Testis (tissue), 2 donors: ENCODE results near the gene CTNS.

ENCODE experiments used
- POLR2A ChIP-seq: fragments of 450-650 bp; IDR thresholded peaks from one replicate; pipeline ENCODE4 v1.6.1; 2017; ENCODE audit warnings: antibody characterized with exemption, mild to moderate bottlenecking, moderate library complexity
- TF ChIP-seq, protein P1 (sequence below), 3 experiments: fragments of 450-650 bp in 2 of 3; fragments of 200-600 bp in 1 of 3; sonication (generic) in 1 of 3; IDR thresholded peaks; one replicate each; pipeline ENCODE4 v1.5.1; 2016 to 2019; ENCODE audit warnings: antibody characterized with exemption in 3 of 3, mild to moderate bottlenecking in 2 of 3, moderate library complexity in 1 of 3

DNA sequence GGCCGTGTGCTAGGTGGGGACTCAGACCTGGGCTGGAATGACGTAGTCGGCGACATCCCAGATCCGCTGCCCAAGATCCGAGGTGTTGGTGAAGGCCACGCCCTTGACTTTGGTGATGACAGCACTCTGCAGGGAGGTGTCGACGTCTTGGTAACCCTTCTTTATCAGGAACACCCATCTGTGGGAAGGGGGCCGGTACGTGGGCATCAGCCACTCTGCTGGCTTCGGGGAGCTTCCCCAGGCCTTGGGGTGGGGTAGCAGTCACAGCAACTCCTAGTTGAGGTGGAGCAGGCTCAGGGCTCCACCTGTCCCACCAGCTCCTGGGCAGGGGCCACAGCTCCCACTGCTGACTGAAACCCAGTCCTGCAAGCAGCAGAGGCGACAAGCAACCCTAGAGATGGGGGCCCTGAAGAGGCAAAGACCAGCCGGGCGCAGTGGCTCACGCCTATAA is 55.1 kb downstream of the CTNS start:
- TF ChIP-seq POLR2A, result no peak
- TF ChIP-seq, protein P1, sequence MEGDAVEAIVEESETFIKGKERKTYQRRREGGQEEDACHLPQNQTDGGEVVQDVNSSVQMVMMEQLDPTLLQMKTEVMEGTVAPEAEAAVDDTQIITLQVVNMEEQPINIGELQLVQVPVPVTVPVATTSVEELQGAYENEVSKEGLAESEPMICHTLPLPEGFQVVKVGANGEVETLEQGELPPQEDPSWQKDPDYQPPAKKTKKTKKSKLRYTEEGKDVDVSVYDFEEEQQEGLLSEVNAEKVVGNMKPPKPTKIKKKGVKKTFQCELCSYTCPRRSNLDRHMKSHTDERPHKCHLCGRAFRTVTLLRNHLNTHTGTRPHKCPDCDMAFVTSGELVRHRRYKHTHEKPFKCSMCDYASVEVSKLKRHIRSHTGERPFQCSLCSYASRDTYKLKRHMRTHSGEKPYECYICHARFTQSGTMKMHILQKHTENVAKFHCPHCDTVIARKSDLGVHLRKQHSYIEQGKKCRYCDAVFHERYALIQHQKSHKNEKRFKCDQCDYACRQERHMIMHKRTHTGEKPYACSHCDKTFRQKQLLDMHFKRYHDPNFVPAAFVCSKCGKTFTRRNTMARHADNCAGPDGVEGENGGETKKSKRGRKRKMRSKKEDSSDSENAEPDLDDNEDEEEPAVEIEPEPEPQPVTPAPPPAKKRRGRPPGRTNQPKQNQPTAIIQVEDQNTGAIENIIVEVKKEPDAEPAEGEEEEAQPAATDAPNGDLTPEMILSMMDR (IDR thresholded peaks at IDR 0.05), result no peak
